ENCODE data around the gene TCF4.

TCF4 gene

GRCh38 chr18:55248495-55248894 is 339.5 kb downstream of the TCF4 start:
- DNase-seq: no peak

- DNase-seq: no peak
These were observed 341.0 kb downstream of the TCF4 start for GRCh38 chr18:55247032-55247431.

- DNase-seq: no peak
These were observed 341.7 kb downstream of the TCF4 start for GRCh38 chr18:55246278-55246677.

- no peak for DNase-seq
These were observed 342.8 kb downstream of the TCF4 start for GRCh38 chr18:55245211-55245614.

GRCh38 chr18:55244546-55244945 is 343.4 kb downstream of the TCF4 start:
- DNase-seq: no peak

GRCh38 chr18:55243857-55244256 is 344.1 kb downstream of the TCF4 start:
- no peak for DNase-seq

GRCh38 chr18:55243255-55243654 is 344.7 kb downstream of the TCF4 start:
- DNase-seq: no peak

- DNase-seq: no peak
These were observed 347.0 kb downstream of the TCF4 start for GRCh38 chr18:55240978-55241377.

- no peak for DNase-seq
These were observed 348.3 kb downstream of the TCF4 start for GRCh38 chr18:55239740-55240139.

GRCh38 chr18:55237660-55238059 is 350.3 kb downstream of the TCF4 start:
- DNase-seq: no peak

GRCh38 chr18:55236150-55236931 is 351.7 kb downstream of the TCF4 start:
- no peak for DNase-seq

GRCh38 chr18:55235094-55235461 is 352.9 kb downstream of the TCF4 start:
- no peak for DNase-seq

- DNase-seq: peak; percentile 38
These were observed 353.5 kb downstream of the TCF4 start for GRCh38 chr18:55234366-55235093.

GRCh38 chr18:55233857-55234256 is 354.1 kb downstream of the TCF4 start:
- no peak for DNase-seq

- DNase-seq: no peak
These were observed 355.5 kb downstream of the TCF4 start for GRCh38 chr18:55232506-55232905.

GRCh38 chr18:55229682-55230081 is 358.3 kb downstream of the TCF4 start:
- no peak for DNase-seq

GRCh38 chr18:55228707-55229106 is 359.3 kb downstream of the TCF4 start:
- no peak for DNase-seq

- DNase-seq: no peak
These were observed 359.8 kb downstream of the TCF4 start for GRCh38 chr18:55228191-55228590.

GRCh38 chr18:55227771-55228170 is 360.2 kb downstream of the TCF4 start:
- no peak for DNase-seq

GRCh38 chr18:55226044-55226443 is 361.9 kb downstream of the TCF4 start:
- no peak for DNase-seq

GRCh38 chr18:55224086-55224625 is 363.8 kb downstream of the TCF4 start:
- DNase-seq: no peak

GRCh38 chr18:55221622-55222021 is 366.4 kb downstream of the TCF4 start:
- DNase-seq: no peak

GRCh38 chr18:55220523-55220922 is 367.5 kb downstream of the TCF4 start:
- DNase-seq: no peak

- DNase-seq: no peak
These were observed 368.2 kb downstream of the TCF4 start for GRCh38 chr18:55219823-55220222.

Data from NCI-H2029 (cell line).